Measurements from ENCODE around the gene LRMDA.

The LRMDA gene

GRCh38 chr10:75809003-75809402 lies 377.6 kb downstream of the LRMDA start:
- TF ChIP-seq SCRT2 (tag by site-specific recombination; IDR thresholded peaks at IDR 0.05): peak; percentile 74
- TF ChIP-seq SCRT1 (tag by site-specific recombination; IDR thresholded peaks at IDR 0.05; ENCODE audit: borderline replicate concordance): peak; percentile 57
- no peak for TF ChIP-seq ZNF621 (tag by site-specific recombination; IDR thresholded peaks at IDR 0.05)
- Histone ChIP-seq H3K4me1 (ENCODE audit: control insufficient read depth, insufficient read depth, low read length) (no peaks in the 10 kb centered on the region), H3K9me3 (ENCODE audit: control insufficient read depth, insufficient read depth, low read depth, low read length) (no peaks in the 10 kb centered on the region), H3K36me3 (ENCODE audit: control insufficient read depth in 2 of 2, insufficient read depth in 1 of 2, low read length in 2 of 2) (no peaks in the 10 kb centered on the region), H3K27ac (ENCODE audit: extremely low read depth, low read depth, low read length) (no peak overlapping the region), H3K4me3 (ENCODE audit: low read depth, low read length) (no peak overlapping the region)
- ChIA-PET POLR2A (no interaction called here), CTCF (no interaction called here)

- TF ChIP-seq ZIC2 (tag by site-specific recombination; IDR thresholded peaks at IDR 0.05) (no peak), ZBTB48 (tag by site-specific recombination; IDR thresholded peaks at IDR 0.05) (no peak), ZNF626 (tag by site-specific recombination; IDR thresholded peaks at IDR 0.05) (no peak), ZNF623 (tag by site-specific recombination; IDR thresholded peaks at IDR 0.05) (no peak), KLF8 (tag by site-specific recombination; IDR thresholded peaks at IDR 0.05) (no peak), KLF9 (tag by site-specific recombination; IDR thresholded peaks at IDR 0.05; ENCODE audit: low read depth) (no peak), AEBP2 (tag by site-specific recombination; IDR thresholded peaks at IDR 0.05; ENCODE audit: borderline replicate concordance) (no peak), ZNF366 (tag by site-specific recombination; conservative IDR thresholded peaks at IDR 0.05) (no peak), PRDM2 (tag by site-specific recombination; IDR thresholded peaks at IDR 0.05; ENCODE audit: borderline replicate concordance) (no peak), ZNF311 (tag by site-specific recombination; IDR thresholded peaks at IDR 0.05; ENCODE audit: borderline replicate concordance) (no peak), ZNF202 (tag by site-specific recombination; IDR thresholded peaks at IDR 0.05; ENCODE audit: borderline replicate concordance) (no peak), ZNF140 (tag by site-specific recombination; IDR thresholded peaks at IDR 0.05) (no peak)
- TF ChIP-seq, protein P1, sequence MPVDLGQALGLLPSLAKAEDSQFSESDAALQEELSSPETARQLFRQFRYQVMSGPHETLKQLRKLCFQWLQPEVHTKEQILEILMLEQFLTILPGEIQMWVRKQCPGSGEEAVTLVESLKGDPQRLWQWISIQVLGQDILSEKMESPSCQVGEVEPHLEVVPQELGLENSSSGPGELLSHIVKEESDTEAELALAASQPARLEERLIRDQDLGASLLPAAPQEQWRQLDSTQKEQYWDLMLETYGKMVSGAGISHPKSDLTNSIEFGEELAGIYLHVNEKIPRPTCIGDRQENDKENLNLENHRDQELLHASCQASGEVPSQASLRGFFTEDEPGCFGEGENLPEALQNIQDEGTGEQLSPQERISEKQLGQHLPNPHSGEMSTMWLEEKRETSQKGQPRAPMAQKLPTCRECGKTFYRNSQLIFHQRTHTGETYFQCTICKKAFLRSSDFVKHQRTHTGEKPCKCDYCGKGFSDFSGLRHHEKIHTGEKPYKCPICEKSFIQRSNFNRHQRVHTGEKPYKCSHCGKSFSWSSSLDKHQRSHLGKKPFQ (tag by site-specific recombination; IDR thresholded peaks at IDR 0.05): no peak
- TF ChIP-seq, protein P2, sequence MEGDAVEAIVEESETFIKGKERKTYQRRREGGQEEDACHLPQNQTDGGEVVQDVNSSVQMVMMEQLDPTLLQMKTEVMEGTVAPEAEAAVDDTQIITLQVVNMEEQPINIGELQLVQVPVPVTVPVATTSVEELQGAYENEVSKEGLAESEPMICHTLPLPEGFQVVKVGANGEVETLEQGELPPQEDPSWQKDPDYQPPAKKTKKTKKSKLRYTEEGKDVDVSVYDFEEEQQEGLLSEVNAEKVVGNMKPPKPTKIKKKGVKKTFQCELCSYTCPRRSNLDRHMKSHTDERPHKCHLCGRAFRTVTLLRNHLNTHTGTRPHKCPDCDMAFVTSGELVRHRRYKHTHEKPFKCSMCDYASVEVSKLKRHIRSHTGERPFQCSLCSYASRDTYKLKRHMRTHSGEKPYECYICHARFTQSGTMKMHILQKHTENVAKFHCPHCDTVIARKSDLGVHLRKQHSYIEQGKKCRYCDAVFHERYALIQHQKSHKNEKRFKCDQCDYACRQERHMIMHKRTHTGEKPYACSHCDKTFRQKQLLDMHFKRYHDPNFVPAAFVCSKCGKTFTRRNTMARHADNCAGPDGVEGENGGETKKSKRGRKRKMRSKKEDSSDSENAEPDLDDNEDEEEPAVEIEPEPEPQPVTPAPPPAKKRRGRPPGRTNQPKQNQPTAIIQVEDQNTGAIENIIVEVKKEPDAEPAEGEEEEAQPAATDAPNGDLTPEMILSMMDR (tag by site-specific recombination; IDR thresholded peaks at IDR 0.05): no peak
- H3K4me3 ChIP-seq (ENCODE audit: low read depth, low read length): no peak overlapping the region
- CTCF ChIA-PET: no interaction called here
- no peak overlapping the region for H3K27ac ChIP-seq (ENCODE audit: extremely low read depth, low read depth, low read length)
- H3K9me3 ChIP-seq (ENCODE audit: control insufficient read depth, insufficient read depth, low read depth, low read length): no peaks in the 10 kb centered on the region
- H3K4me1 ChIP-seq (ENCODE audit: control insufficient read depth, insufficient read depth, low read length): no peaks in the 10 kb centered on the region
- no peaks in the 10 kb centered on the region for H3K36me3 ChIP-seq (ENCODE audit: control insufficient read depth in 2 of 2, insufficient read depth in 1 of 2, low read length in 2 of 2)
- POLR2A ChIA-PET: no interaction called here
Measured at GRCh38 chr10:75814014-75814413, 382.6 kb downstream of the LRMDA start.
